Measurements from ENCODE around the gene ATP13A4. TPM values are rescaled to one million over a fixed set of nuclear protein-coding genes. Genes with fewer than 3 reads are reported as not detected.
A peak's percentile ranks its signal among the peaks of the same experiment; 100 is the strongest.

Gene ATP13A4
- total RNA-seq, 4 donors from 2014 or later, result 0.28 to 0.36 TPM; not detected in 2

- DNase-seq (ENCODE audit: low spot score) (no peak), ATAC-seq (ENCODE audit: low FRiP score) (no peak)
- no peak for TF ChIP-seq CTCF (IDR thresholded peaks at IDR 0.05)
These were observed 147.0 kb downstream of the ATP13A4 start for GRCh38 chr3:193407688-193408087.

GRCh38 chr3:193407112-193407511 lies 147.6 kb downstream of the ATP13A4 start:
- ATAC-seq (ENCODE audit: low FRiP score), result no peak
- no peak for TF ChIP-seq CTCF (IDR thresholded peaks at IDR 0.05)
- DNase-seq (ENCODE audit: low spot score), result no peak

- TF ChIP-seq CTCF (IDR thresholded peaks at IDR 0.05), result no peak
- no peak for ATAC-seq (ENCODE audit: low FRiP score)
These were observed 151.4 kb downstream of the ATP13A4 start for GRCh38 chr3:193403307-193403706.

GRCh38 chr3:193400304-193400703 lies 154.4 kb downstream of the ATP13A4 start:
- TF ChIP-seq CTCF (IDR thresholded peaks at IDR 0.05), result no peak
- ATAC-seq (ENCODE audit: low FRiP score) (no peak), DNase-seq (ENCODE audit: low spot score) (no peak)

More at GRCh38 chr3:193403307-193403706, 151.4 kb downstream of the ATP13A4 start:
- no peak for DNase-seq (ENCODE audit: low spot score)

GRCh38 chr3:193396451-193397244 lies 158.0 kb downstream of the ATP13A4 start:
- ATAC-seq (ENCODE audit: low FRiP score) (peak; percentile 24), DNase-seq (ENCODE audit: low spot score) (no peak)
- TF ChIP-seq CTCF (IDR thresholded peaks at IDR 0.05), result no peak

- DNase-seq (ENCODE audit: low spot score) (no peak), ATAC-seq (ENCODE audit: low FRiP score) (peak; percentile 33)
- no peak for TF ChIP-seq CTCF (IDR thresholded peaks at IDR 0.05)
These were observed 162.8 kb downstream of the ATP13A4 start for GRCh38 chr3:193391902-193392301.

- no peak for TF ChIP-seq CTCF (IDR thresholded peaks at IDR 0.05)
- ATAC-seq (ENCODE audit: low FRiP score) (no peak), DNase-seq (ENCODE audit: low spot score) (no peak)
These were observed 165.4 kb downstream of the ATP13A4 start for GRCh38 chr3:193389335-193389734.
